RWPE2 (cell line): ENCODE results near the gene C1orf74.

Experiments used
- ATAC-seq: fragments of 200-7000 bp; cut with Tn5 transposase; 3 replicates; pipeline ENCODE4 v1.9.1; 2021; ENCODE audit warnings: low read depth
- DNase-seq: peaks from one replicate; pipeline ENCODE4 v3.0.0-alpha.2; 2020; ENCODE audit warnings: low spot score
- H3K27ac ChIP-seq: fragments of 450-650 bp; 2 replicates; pipeline ENCODE4 v1.5.1; 2017; ENCODE audit warnings: mild to moderate bottlenecking; ENCODE audit not compliant: poor library complexity, severe bottlenecking
- H3K27me3 ChIP-seq: fragments of 250-450 bp; sonication (Bioruptor Pico); 2 replicates; pipeline ENCODE4 v1.5.1; 2021; ENCODE audit warnings: mild to moderate bottlenecking, moderate library complexity; ENCODE audit not compliant: insufficient read depth, poor library complexity, severe bottlenecking
- H3K36me3 ChIP-seq: fragments of 250-450 bp; sonication (Bioruptor Pico); 2 replicates; pipeline ENCODE4 v1.5.1; 2020; ENCODE audit warnings: low read depth, mild to moderate bottlenecking, moderate library complexity
- H3K4me1 ChIP-seq: fragments of 250-450 bp; sonication (Bioruptor Pico); 2 replicates; pipeline ENCODE4 v1.5.1; 2021; ENCODE audit warnings: mild to moderate bottlenecking, moderate library complexity; ENCODE audit not compliant: insufficient read depth, poor library complexity, severe bottlenecking
- H3K4me3 ChIP-seq: fragments of 250-450 bp; sonication (Bioruptor Pico); 2 replicates; pipeline ENCODE4 v1.5.1; 2021; ENCODE audit warnings: mild to moderate bottlenecking, moderate library complexity; ENCODE audit not compliant: severe bottlenecking
- H3K9me3 ChIP-seq: fragments of 250-450 bp; sonication (Bioruptor Pico); 2 replicates; pipeline ENCODE4 v1.5.1; 2021; ENCODE audit warnings: mild to moderate bottlenecking, moderate library complexity; ENCODE audit not compliant: severe bottlenecking
- CTCF ChIP-seq: fragments of 450-650 bp; IDR thresholded peaks from one replicate; pipeline ENCODE4 v1.5.1; 2017; ENCODE audit warnings: mild to moderate bottlenecking, moderate library complexity; ENCODE audit not compliant: poor library complexity, severe bottlenecking

The C1orf74 gene

GRCh38 chr1:209783386-209783785, 973 bp downstream of the C1orf74 start:
- no peak overlapping the region for H3K27ac ChIP-seq
- peak overlapping the region; percentile 54 for H3K4me3 ChIP-seq
- H3K4me1 ChIP-seq = no peaks in the 10 kb centered on the region
- no peaks in the 10 kb centered on the region for H3K9me3 ChIP-seq
- DNase-seq (no peak), ATAC-seq (no peak)
- no peak for TF ChIP-seq CTCF
- no peaks in the 10 kb centered on the region for H3K27me3 ChIP-seq
- peaks cover 31% of the 10 kb centered on the region for H3K36me3 ChIP-seq

- Histone ChIP-seq H3K27me3 (no peaks in the 10 kb centered on the region), H3K9me3 (no peaks in the 10 kb centered on the region), H3K27ac (no peak overlapping the region), H3K4me1 (no peaks in the 10 kb centered on the region), H3K4me3 (no peak overlapping the region), H3K36me3 (peaks cover 6% of the 10 kb centered on the region; the same call in 1 of the 2 replicates)
- DNase-seq = no peak
- no peak for TF ChIP-seq CTCF
- ATAC-seq = no peak
Observed at GRCh38 chr1:209780268-209780667, 4.1 kb downstream of the C1orf74 start.

GRCh38 chr1:209778102-209778501, 6.3 kb downstream of the C1orf74 start:
- no peak overlapping the region for H3K4me3 ChIP-seq
- ATAC-seq = no peak
- no peaks in the 10 kb centered on the region for H3K4me1 ChIP-seq
- no peaks in the 10 kb centered on the region for H3K9me3 ChIP-seq
- no peak for DNase-seq
- no peaks in the 10 kb centered on the region for H3K36me3 ChIP-seq
- H3K27ac ChIP-seq = no peak overlapping the region
- H3K27me3 ChIP-seq = no peaks in the 10 kb centered on the region
- TF ChIP-seq CTCF = no peak

GRCh38 chr1:209777587-209777986, 6.8 kb downstream of the C1orf74 start:
- H3K4me1 ChIP-seq = no peaks in the 10 kb centered on the region
- H3K27ac ChIP-seq = no peak overlapping the region
- no peak overlapping the region for H3K4me3 ChIP-seq
- no peaks in the 10 kb centered on the region for H3K9me3 ChIP-seq
- H3K36me3 ChIP-seq = no peaks in the 10 kb centered on the region
- ATAC-seq = no peak
- DNase-seq = no peak
- H3K27me3 ChIP-seq = no peaks in the 10 kb centered on the region
- no peak for TF ChIP-seq CTCF

GRCh38 chr1:209775678-209776077, 8.7 kb downstream of the C1orf74 start:
- TF ChIP-seq CTCF = no peak
- H3K36me3 ChIP-seq = no peaks in the 10 kb centered on the region
- H3K9me3 ChIP-seq = no peaks in the 10 kb centered on the region
- H3K4me3 ChIP-seq = no peak overlapping the region
- no peak for DNase-seq
- no peak for ATAC-seq
- H3K27ac ChIP-seq = no peak overlapping the region
- H3K4me1 ChIP-seq = no peaks in the 10 kb centered on the region
- H3K27me3 ChIP-seq = no peaks in the 10 kb centered on the region
